D341Med (cell line): Measurements from ENCODE around the gene PKN1.
"Not testable (repeated sequence)": the region's sequence is repeated elsewhere in the genome, so short reads cannot be mapped to it uniquely, and the experiment has no call there.

ENCODE experiments used
- DNase-seq: peaks from one replicate; pipeline ENCODE4 v3.0.0; 2012; ENCODE audit warnings: low spot score

The PKN1 gene

DNA sequence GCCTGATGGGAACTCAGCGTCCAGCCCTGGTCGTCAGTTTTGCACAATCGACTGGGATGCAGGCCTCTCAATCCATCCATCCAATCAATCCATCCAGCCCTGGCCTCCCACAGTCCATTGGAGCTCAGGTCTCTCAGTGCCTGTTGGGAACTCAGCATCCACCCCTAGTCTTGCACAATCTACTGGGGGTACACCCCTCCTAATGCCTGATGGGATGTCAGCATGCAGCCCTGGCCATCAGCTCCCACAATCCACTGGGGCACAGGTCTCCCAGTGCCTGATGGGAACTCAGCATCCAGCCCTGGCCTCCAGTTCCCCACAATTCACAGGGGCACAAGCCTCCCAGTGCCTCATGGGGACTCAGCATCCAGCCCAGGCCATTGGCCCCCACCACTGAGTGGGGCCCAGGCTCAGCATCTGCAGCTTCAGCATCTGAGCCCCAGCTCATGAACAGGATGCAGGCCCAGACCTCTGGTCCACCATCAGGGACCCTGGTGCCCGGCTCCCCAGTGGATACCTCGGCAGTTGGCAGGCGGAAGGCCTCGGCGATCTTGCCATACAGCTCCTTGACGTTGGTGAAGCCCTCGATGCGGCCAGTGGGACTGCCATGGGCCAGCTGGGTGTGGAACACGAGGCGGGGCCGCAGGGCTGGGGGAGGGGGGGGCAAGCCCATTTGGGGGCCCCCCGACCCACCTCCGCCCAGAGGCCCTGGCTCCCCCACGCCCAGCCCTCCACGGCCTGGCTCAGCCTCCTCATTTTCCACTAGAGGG, 49.3 kb downstream of the PKN1 start:
- no peak for DNase-seq

DNA sequence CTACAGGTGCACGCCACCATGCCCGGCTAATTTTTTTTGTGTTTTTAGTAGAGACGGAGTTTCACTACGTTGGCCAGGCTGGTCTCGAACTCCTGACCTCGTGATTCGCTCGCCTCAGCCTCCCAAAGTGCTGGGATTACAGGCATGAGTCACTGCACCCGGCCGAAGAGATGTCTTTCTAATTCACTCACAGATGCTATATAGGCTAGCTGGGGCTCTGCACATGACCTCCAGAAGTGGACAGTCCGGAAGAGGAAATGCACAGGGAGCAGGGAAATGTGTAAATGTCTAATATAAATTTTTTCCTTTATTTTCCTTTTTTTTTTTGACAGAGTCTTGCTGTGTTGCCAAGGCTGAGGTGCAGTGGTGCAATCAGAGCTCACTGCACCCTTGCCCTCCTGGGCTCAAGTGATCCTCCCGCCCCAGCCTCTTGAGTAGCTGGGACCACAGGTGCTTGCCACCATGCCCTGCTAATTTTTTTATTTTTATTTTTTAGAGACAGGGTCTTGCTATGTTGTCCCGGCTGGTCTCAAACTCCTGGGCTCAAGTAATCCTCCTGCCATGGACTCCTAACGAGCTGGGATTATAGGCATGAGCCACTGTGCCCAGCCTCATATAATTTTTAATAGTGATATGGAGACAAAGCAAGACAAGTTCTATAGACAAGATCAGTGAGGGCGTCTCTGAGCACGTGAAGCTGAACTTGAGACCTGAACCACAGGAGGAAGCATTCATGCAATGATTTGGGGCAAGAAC, 54.4 kb downstream of the PKN1 start:
- DNase-seq, result no peak

DNA sequence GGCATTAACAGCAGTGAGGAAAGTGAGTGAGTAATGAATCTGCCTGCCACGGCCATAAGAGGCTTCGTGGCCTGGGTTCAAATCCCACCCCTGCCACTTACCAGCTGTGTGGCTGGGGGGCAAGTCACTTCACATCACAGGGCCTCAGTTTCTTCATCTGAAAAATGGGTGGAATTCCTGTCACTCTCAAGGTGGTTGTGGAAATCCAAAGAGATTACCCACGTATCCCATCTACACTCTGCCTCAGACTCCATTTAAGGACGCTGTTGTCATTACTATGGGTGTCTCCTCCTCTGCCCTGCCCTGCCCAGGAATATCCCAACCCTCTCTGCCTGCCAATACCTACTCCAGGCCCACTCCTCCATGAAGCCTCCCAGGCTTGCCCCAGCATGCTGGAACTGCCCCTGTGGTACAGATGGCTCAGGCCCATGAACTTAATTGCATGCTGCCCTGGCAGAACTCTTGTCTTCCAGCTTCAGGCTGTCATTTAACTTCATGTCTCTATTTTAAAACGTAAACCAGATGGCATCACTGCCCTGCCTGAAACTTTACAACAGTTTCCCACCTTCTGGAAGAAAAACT, 59.7 kb downstream of the PKN1 start:
- no peak for DNase-seq

DNA sequence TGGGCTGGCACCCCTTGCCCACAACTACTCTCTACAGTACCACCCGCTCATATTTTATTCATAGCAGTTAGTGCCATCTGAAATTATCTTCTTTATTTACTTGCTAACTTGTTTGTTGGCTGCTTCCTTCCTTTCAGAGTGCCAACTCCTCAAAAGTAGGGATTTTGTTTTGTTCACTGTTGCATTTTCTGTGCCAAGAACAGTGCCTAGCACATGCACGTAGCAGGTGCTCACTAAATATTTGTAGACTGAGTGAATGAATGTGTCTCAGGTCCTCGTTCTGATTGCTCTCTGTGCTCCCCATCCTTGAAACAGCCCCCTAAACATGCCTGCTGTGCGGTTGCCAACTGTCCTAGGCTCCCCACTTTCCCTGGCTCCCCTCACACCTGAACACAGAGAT, 61.3 kb downstream of the PKN1 start:
- no peak for DNase-seq

DNA sequence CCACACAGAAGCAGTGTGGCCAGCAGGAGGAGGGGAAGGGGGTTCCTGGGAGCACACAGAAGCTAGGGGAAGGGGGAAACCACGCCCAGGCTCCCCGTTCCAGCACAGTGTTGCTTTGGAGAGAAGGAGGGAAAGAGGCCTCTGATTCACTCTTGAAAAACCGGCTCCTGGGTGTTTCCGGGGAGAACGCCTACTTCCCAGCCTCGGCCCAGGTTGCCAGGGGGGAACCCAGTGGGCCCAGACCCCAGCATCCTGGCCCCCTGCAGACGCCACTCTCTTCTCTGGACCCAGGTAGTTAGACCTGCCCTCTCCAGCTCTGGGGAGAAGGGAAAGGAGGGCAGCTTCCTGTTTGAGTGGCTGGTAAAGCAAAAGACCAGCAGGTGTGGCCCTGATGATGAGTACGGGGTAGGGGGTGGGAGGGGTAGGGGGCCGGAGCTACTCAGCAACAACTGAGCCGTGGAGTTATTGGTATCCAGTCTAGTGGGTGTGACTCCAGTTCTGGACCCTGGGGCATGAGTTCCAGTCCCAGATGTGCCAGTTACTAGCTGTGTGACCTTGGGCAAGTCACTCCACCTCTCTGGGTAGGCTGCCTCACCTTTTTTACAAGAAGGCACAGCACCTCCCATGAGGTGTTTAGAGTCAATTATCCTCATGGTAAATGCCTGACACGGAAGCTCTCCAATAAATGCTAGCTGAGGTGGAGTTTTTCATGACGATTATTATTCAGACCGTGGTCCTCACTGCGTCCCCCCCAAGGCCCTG, 62.0 kb downstream of the PKN1 start:
- no peak for DNase-seq

DNA sequence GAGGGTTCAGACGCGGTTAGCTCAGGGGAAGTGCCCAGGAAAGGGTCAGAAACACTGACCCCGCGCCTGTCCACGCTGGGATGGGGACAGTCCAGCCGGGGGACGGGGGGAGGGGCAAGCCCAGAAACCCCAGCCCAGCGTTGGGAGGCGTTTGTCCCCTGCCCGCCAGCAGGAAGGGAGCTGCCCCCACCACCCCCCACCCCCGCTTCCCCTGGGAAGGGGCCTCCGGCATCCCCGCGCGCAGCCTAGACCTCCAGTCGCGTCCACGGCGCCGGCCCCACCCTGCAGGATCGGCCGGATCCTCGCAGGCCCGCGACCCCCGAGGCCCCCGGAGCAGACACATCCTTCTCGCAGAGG, 62.5 kb downstream of the PKN1 start:
- no peak for DNase-seq

DNA sequence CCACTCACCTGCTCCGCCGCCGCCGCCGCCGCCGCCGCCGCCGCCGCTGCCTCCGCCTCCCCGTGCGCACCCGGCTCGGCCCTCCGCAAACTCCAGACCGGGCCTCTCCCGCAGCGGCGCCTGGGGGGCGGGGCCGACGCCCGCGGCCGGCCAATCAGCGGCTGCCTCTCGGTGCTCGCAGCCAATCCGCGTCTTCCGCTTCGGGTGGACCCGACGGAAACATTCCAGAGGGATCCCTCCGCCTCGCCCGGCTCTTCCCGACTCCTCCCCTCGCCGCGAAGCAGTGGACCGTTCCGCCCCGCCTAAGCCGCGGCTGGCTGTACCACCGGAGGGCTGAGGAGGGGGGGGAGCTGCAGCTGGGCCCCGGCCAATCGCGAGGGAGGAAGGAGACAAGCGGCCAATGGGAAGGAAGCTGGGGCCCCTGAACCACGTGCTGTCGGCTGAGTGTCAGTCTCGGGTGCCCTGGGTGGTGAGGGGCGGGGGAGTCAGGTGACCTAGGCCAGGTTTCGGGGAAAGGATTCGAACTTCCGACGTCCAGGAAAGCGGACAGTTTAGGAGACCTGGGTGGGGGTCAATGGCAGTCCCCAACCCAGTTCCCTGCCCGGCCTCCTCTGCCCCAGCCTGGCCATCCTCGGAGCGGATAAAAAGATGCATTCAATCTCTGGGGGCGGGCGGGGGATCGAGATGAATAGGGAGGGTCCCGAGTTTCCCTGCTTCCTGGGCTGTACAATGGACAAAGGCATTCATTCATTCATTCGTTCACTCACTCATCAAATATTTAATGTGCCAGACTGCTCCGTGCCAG, 63.1 kb downstream of the PKN1 start, which contains the start of gene GIPC1:
Gene GIPC1 (minus strand): TSS at position 99 of the 805 bp plus-strand sequence. CDS start 13,151 bp downstream, outside the sequence.
- peak; percentile 100 for DNase-seq

DNA sequence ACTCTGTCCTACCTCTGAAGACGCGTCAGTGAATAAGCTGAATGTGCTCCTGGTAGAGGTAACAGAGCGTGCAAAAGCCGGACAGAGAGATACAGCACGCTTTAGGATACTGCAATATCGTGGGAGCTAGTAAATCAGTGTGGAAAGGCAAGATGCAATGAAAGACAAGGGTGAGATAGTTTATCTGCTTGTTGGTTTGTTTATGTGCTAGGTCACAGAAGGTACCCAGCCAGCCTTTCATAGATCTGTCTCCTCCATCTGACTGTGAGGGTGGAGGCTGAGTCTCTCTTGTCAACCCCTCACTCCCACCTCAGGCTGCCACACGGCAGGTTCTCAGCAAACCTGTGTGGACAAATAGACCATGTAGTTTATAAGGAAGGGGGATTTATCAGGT, 63.7 kb downstream of the PKN1 start:
- DNase-seq, result no peak

DNA sequence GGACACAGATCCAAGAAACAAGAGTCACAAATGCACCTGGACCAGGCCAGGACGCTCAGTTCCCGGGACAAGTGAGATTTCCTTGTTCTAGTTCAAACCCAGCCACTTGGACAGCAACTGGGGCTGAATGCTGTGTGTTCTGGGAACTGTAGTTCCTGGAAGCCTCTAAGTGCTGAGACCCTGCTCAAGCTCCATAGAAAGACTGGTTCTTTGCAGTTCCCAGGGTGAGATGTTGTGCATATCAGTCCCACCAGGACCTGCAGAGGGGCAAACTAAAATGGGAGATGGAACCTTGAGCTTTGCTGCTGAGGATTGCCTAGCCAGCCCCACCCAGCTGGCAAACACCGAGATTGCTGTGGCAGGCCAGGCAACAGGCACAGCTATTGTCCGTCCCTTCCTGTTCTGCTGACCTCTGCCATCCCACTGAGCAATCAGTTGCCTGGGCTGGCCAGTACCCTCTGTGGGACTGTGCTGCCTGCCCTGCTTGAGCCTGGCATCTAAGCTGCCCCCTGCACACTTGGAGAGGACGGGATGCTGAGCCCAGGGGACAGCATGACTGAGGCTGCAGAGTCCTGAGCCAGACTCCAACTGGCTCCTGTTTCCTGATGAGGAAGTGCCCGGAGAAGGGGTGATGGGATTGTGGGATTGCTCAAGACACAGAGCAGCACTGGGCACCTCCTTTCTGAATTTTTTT, 64.3 kb downstream of the PKN1 start:
- DNase-seq, result no peak

DNA sequence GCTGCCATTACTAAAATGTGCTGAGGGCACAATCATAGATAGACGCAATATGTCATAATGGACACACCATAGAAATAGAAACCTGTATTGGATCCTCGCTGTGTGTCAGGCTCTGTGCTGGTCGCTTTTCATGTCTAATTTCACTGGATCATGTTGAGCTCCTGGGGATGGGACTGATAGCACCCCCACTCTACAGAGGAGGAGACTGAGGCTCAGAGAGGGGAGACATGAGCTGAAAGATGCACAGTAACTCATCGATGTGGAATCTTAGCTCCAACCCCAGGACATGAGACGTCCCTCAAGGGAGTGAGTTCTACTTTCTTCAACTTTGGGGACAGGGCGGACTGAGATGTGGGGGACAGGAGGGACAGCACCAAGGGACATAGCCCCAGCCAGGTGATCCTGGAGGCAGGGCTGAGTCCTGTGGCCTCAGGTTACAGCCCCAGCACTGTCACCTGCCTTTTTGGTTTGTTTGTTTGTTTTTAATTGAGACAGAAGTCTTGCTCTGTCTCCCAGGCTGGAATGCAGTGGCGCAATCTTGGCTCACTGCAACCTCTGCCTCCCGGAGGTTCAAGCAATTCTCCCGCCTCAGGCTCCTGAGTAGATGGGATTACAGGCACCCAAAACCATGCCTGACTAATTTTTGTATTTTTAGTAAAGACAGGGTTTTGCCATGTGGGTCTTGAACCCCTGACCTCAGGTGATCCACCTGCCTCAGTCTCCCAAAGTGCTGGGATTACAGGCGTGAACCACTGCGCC, 69.4 kb downstream of the PKN1 start:
- no peak for DNase-seq

DNA sequence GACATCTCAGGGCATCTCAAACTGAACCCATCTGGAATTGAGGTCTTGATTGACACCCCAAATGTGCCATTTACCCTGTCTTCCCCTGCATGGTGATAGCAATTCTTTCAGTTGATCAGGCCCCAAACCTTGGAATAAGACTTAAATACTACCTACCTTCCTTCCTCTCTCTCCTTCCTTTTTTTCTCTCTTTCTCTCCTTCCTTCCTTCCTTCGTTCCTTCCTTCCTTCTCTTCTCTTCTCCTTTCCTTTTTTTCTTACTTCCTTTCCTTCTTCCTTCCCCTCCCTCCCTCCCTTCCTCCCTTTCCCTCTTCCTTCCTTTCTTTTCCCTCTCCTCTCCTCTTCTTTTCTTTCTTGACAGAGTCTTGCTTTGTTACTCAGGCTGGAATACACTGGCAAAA, 70.2 kb downstream of the PKN1 start:
- DNase-seq, result no peak

DNA sequence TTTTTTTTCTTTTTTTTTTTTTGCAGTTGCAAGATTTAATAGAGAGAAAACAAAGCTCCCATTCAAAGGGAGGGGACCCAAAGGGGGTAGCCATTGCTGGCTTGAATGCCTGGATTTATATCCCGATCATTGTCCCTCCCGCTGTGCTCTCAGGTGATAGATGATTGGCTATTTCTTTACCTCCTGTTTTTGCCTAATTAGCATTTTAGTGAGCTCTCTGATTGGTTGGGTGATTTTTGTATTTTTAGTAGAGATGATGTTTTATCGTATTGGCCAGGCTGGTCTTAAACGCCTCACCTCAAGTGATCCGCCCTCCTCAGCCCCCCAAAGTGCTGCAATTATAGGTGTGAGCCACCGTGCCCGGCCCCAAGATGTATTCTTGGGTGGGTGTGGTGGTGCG, 71.5 kb downstream of the PKN1 start:
- DNase-seq, result not testable (repeated sequence)

DNA sequence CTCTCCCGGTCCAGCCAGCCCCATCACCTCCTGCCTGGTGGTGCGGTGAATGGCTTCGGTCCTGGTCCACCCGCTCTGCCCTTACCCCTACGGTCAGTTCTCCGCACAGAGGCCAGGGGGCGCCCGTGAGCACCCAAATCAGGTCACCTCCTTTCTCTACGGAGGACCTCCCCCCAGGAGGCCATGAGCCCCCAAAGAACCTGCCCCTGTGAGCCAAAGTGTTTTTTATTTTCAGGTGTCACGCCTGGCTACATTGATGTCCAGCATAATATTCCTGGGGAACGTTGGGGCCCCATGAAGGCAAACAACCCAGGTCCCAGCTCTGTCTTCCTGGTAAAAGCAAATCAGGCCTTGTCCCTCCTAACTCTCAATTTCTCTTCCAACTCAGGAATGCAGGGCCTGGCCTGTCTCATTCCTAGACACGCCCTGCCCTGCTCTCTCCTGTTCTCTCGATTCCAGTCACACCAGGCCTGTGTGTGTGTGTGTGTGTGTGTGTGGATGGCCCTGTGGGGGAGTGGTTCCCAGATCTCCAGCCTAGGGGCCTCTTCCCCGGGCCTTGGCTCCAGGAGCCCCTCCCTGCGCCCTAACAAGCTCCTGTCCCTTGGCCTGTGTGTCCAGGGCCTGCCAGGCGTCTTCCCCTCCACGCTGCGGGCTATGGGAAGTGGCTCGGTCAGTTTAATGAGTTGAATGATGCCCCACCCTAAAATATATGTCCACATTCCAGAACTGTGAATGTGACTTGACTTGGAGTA, 72.6 kb downstream of the PKN1 start:
- peak; percentile 81 for DNase-seq

DNA sequence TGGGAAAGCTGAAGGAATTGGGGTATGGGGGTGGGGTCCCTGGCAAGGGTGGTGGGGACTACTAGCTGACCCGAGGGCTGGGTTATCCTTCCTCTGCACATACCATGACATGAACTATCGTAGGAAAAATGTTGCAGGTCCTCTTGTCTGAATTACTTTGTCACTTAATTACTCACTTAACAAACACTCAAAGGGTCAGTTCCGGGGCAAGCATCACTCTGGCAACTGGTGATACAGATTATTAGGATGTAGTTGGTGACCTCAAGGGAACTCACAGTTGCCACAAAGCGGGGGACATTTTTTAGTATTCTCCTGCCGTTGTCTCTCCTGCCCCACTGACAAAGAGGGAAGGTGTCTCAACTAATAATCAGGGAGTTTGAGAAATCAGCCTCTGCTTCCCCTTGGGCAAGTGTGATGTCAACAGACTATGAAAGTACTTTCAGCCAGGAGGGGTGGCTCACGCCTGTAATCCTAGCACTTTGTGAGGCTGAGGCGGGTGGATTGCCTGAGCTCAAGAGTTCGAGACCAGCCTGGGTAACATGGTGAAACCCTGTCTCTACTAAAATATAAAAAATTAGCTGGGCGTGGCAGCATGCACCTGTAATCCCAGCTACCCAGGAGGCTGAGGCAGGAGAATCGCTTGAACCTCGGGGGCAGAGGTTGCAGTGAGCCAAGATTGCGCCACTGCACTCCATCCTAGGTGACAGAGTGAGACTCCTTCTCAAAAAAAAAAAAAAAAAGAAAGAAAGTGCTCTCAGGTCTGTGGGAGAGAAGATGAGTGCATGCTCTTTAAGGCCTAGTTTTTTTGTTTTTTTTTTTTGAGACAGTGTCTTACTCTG, 74.8 kb downstream of the PKN1 start:
- no peak for DNase-seq

DNA sequence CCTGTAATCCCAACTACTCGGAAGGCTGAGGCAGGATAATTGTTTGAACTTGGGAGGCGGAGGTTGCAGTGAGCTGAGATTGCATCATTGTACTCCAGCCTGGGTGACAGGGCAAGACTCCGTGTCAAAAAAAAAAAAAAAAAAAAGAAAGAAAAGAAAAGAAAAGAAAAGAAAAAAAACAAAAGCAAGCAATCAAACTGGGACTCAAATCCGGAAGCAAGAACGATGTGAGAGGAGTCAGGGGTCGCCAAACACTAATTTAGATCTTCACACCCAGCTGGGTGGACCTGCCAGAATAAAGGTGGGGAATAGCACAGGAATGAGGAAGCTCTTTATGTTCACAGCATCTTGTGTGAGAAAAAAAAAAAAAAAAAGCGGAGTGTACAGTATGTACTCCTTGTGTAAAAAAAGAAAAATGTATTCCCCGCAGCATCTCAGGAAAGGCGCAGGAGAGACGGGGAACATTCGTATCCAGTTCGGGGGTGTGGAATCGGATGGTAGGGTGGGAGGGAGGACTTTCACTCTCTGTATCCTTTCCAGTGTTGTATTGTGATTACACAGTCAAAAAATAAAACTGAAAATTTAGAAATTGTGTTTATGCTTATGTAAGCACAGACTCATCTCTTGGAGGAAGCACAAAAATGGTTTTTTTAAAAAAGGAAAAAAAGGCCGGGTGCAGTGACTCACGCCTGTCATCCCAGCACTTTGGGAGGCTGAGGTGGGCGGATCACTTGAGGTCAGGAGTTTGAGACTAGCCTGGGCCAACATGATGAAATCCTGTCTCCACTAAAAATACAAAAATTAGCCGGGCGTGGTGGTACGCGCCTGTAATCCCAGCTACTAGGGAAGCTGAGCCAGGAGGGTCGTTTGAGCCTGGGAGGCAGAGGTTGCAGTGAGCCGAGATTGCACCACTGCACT, 77.5 kb downstream of the PKN1 start:
- no peak for DNase-seq

DNA sequence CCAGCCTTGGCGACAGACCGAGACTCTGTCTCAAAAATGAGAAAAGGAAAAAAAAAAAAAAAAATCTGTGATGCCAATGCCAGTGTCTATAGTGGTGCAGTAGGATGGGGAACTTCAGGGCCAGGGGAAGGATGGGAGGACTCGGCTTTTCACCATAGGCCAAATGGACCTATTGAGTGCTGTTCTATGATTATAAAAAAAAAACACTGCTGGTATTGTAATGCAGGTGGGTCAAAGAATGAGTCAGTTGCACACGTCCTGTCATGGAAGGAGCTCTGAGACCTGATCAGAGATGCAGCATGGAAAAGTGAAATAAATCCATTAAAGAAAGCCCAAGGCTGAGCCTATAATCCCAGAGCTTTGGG, 78.1 kb downstream of the PKN1 start:
- no peak for DNase-seq

DNA sequence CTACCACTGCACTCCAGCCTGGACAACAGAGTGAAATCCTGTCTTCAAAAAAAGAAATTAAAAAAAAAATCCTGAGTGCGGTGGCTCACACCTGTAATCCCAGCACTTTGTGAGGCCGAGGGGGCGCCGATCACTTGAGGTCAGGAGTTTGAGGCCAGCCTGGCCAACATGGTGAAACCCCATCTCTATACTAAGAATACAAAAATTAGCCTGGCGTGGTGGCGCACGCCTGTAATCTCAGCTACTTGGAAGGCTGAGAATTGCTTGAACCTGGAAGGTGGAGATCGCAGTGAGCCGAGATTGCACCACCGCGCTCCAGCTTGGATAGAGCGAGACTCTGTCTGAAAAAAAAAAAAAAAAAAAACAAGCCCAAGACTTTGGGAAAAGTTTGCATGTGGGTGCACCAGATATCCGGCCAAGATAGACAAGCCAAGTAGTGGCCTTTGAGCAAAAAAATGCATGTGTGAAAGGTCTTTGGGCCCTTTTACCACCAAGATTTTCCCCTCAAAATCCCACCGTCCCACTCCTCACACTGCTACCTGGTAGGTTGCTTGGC, 79.4 kb downstream of the PKN1 start:
- no peak for DNase-seq
